GM12878 (cell line): ENCODE measurements around the gene ARHGAP26. TPM values are rescaled to one million over a fixed set of nuclear protein-coding genes. Genes with fewer than 3 reads are reported as not detected.

Experiments
- ATAC-seq: fragments of 200-7000 bp; cut with Tn5 transposase; 3 replicates; pipeline ENCODE4 v1.9.1; 2020; ENCODE audit warnings: mild to moderate bottlenecking, moderate library complexity
- BruUV-seq: library from RNA; stranded (reverse); fragments of 400-500 nt; replicated peaks from 2 replicates; lab custom pipeline; 2021; lab: Mats Ljungman, UMichigan
- CTCF ChIA-PET: fragments of 300-600 bp; sonication (Branson Sonifier 250); formaldehyde crosslinking; extraction: SDS; loops from one replicate; lab custom pipeline; 2021; ENCODE audit warnings: inconsistent platforms; lab: Yijun Ruan, JAX
- POLR2A ChIA-PET: fragments of 350-600 bp; formaldehyde crosslinking; extraction: SDS; loops from one replicate; lab custom pipeline; 2021; ENCODE audit warnings: inconsistent platforms; lab: Charles Lee
- RAD21 ChIA-PET: fragments of 300-600 bp; sonication (Branson Sonifier 250); formaldehyde crosslinking; loops from one replicate; lab custom pipeline; 2023; ENCODE audit warnings: antibody characterized with exemption; ENCODE audit not compliant: unreplicated experiment; lab: Charles Lee
- SMC1A ChIA-PET: fragments of 300-600 bp; sonication (Branson Sonifier 250); formaldehyde crosslinking; loops from one replicate; lab custom pipeline; 2023; ENCODE audit not compliant: unreplicated experiment, uncharacterized antibody; lab: Charles Lee
- DNase-seq: peaks from one replicate; pipeline ENCODE4 v3.0.0-alpha.2; 2011; ENCODE audit warnings: low read depth, low spot score
- FAIRE-seq: peaks from 3 replicates; lab custom pipeline; 2011; peaks lifted over from hg19 to GRCh38; lab: Jason Lieb, UNC
- H2AFZ ChIP-seq: 2 replicates; pipeline ENCODE4 v1.6.0; 2011; ENCODE audit warnings: low read depth, low read length, control low read depth; ENCODE audit not compliant: control insufficient read depth
- H3K27ac ChIP-seq: 2 replicates; pipeline ENCODE4 v1.5.1; 2011; ENCODE audit warnings: control low read depth; ENCODE audit not compliant: control insufficient read depth, insufficient read depth
- H3K27me3 ChIP-seq, 2 experiments: replicated peaks in 1 of 2; 2 replicates each; pipeline versions ENCODE4 v1.6.0 to v1.6.1; 2011; ENCODE audit warnings: low read length in 1 of 2; ENCODE audit not compliant: control insufficient read depth in 2 of 2, insufficient read depth in 2 of 2
- H3K36me3 ChIP-seq, 2 experiments: 2 replicates each; pipeline ENCODE4 v1.5.1; 2011; ENCODE audit warnings: low read length in 1 of 2; ENCODE audit not compliant: control insufficient read depth in 2 of 2, insufficient read depth in 2 of 2
- H3K4me1 ChIP-seq: 2 replicates; pipeline ENCODE4 v1.6.1; 2011; ENCODE audit warnings: mild to moderate bottlenecking, low read length, moderate library complexity, mixed read lengths; ENCODE audit not compliant: control insufficient read depth, insufficient read depth
- H3K4me2 ChIP-seq: 2 replicates; pipeline ENCODE4 v1.6.0; 2011; ENCODE audit warnings: control low read depth; ENCODE audit not compliant: control insufficient read depth, insufficient read depth
- H3K4me3 ChIP-seq: fragments of 200-600 bp; sonication (generic); 2 replicates; pipeline ENCODE4 v1.5.1; 2016
- H3K79me2 ChIP-seq: 2 replicates; pipeline ENCODE4 v1.6.0; 2011; ENCODE audit warnings: low read length; ENCODE audit not compliant: control insufficient read depth, insufficient read depth
- H3K9ac ChIP-seq: 2 replicates; pipeline ENCODE4 v1.8.0; 2011; ENCODE audit warnings: low read length, control low read depth, mixed read lengths; ENCODE audit not compliant: control insufficient read depth, insufficient read depth
- H3K9me3 ChIP-seq: replicated peaks from 3 replicates; pipeline ENCODE4 v1.5.1; 2011; ENCODE audit warnings: mild to moderate bottlenecking, low read length; ENCODE audit not compliant: control insufficient read depth, insufficient read depth
- H4K20me1 ChIP-seq: 2 replicates; pipeline ENCODE4 v1.6.0; 2011; ENCODE audit not compliant: control insufficient read depth, insufficient read depth
- ETV6 ChIP-seq, 2 experiments: fragments of 450-650 bp in 1 of 2; IDR thresholded peaks in 1 of 2; conservative IDR thresholded peaks in 1 of 2; 2 replicates each; pipeline ENCODE4 v1.6.1; 2014; ENCODE audit warnings: antibody characterized with exemption in 1 of 2, borderline replicate concordance in 1 of 2, low read depth in 1 of 2, mild to moderate bottlenecking in 1 of 2, moderate library complexity in 1 of 2
- HDAC6 ChIP-seq: fragments of 200-600 bp; sonication (generic); IDR thresholded peaks from one replicate; pipeline ENCODE4 v1.8.0; 2017; ENCODE audit warnings: antibody characterized with exemption; ENCODE audit not compliant: unreplicated experiment
- HDGF ChIP-seq: fragments of 450-650 bp; IDR thresholded peaks from 2 replicates; pipeline ENCODE4 v1.6.1; 2016; ENCODE audit warnings: antibody characterized with exemption
- HSF1 ChIP-seq: fragments of 150-350 bp; IDR thresholded peaks from 2 replicates; pipeline ENCODE4 v1.6.1; 2014; ENCODE audit warnings: mild to moderate bottlenecking, low read depth, low read length
- JUNB ChIP-seq: IDR thresholded peaks from 2 replicates; pipeline ENCODE4 v1.6.1; 2016; ENCODE audit warnings: antibody characterized with exemption, mild to moderate bottlenecking
- MEF2A ChIP-seq: IDR thresholded peaks from 2 replicates; pipeline ENCODE4 v1.6.1; 2011; ENCODE audit warnings: low read depth, mild to moderate bottlenecking, low read length, moderate library complexity; ENCODE audit not compliant: insufficient read depth
- NFYB ChIP-seq: IDR thresholded peaks from 2 replicates; pipeline ENCODE4 v1.6.1; 2011; ENCODE audit warnings: low read depth, mild to moderate bottlenecking, low read length, improper control_type of control experiment, moderate library complexity; ENCODE audit not compliant: insufficient read depth
- RAD21 ChIP-seq: IDR thresholded peaks from 2 replicates; pipeline ENCODE4 v1.6.1; 2011; ENCODE audit warnings: mild to moderate bottlenecking, low read depth, low read length, moderate library complexity; ENCODE audit not compliant: insufficient read depth
- RELA ChIP-seq: fragments of 450-650 bp; IDR thresholded peaks from 2 replicates; pipeline ENCODE4 v1.8.0; 2014; ENCODE audit warnings: borderline replicate concordance; ENCODE audit not compliant: partially characterized antibody
- REST ChIP-seq: IDR thresholded peaks from 2 replicates; pipeline ENCODE4 v1.6.1; 2012; ENCODE audit warnings: mild to moderate bottlenecking, low read depth, low read length
- ZBTB11 ChIP-seq: fragments of 450-650 bp; formaldehyde crosslinking; IDR thresholded peaks from 2 replicates; pipeline ENCODE4 v1.5.0; 2022; ENCODE audit warnings: mild to moderate bottlenecking, missing genetic modification characterization
- ZNF384 ChIP-seq: IDR thresholded peaks from 2 replicates; pipeline ENCODE4 v1.6.1; 2012; ENCODE audit warnings: low read depth, mild to moderate bottlenecking, low read length, improper control_type of control experiment, borderline replicate concordance
- WGBS: methylation state at CpG from one replicate; pipeline ENCODE4 v1.1.6; 2016; ENCODE audit warnings: low lambda C conversion rate; ENCODE audit not compliant: insufficient replicate concordance, insufficient coverage; ENCODE audit errors: missing lambda C conversion rate; 5-methylcytosine and 5-hydroxymethylcytosine counted together
- in situ Hi-C: fragments of 300-500 bp; cut with MboI; formaldehyde crosslinking; loops from 9 replicates; pipeline ENCODE4 v1.14.3; 2018; ENCODE audit warnings: mixed read lengths
- intact Hi-C: fragments of 100-400 bp; cut with micrococcal nuclease; formaldehyde crosslinking; loops from one replicate; pipeline ENCODE4 v1.14.2; 2022; ENCODE audit not compliant: unreplicated experiment
- polyA plus RNA-seq, 11 experiments: library from polyadenylated mRNA; depleted of rRNA in 4 of 11; unstranded in 6 of 11; stranded (reverse) in 5 of 11; fragments of >200 nt; fragmentation: Nextera tagmentation in 4 of 11; fragmentation: Illumina TruSeq in 1 of 11; extraction: Ambion mirVana in 4 of 11; extraction: Trizol in 1 of 11; gene quantifications; 1 replicate in 1 of 11; 2 replicates in 10 of 11; pipeline versions ENCODE4 v1.2.1 to v1.2.3, GENCODE V29; 2011 to 2016; ENCODE audit warnings: inconsistent platforms in 2 of 11, missing spikeins in 2 of 11, low read depth in 1 of 11
- total RNA-seq, 4 experiments: library from RNA; depleted of rRNA in 3 of 4; stranded (reverse); fragments of >200 nt in 3 of 4; fragmentation: Illumina TruSeq in 1 of 4; extraction: Trizol in 1 of 4; gene quantifications; 2 replicates each; pipeline versions ENCODE4 v1.2.1 to v1.2.3, GENCODE V29; 2013 to 2021
- TF ChIP-seq, protein P1 (sequence below): IDR thresholded peaks from 2 replicates; pipeline ENCODE4 v1.6.1; 2012; ENCODE audit warnings: low read depth, low read length, improper control_type of control experiment

The ARHGAP26 gene
- total and polyA plus RNA-seq, 10 of the 15 experiments (the other 5 are each of a cell fraction or from before 2014, with no cell fraction given) = 9.4 to 41.5 (median 19.3) TPM

GRCh38 chr5:142998316-142999020, 228.3 kb downstream of the ARHGAP26 start:
- Histone ChIP-seq H3K9ac (peak overlapping the region; percentile 11; the same call in 1 of the 2 replicates), H3K36me3 (no peaks in the 10 kb centered on the region), H2AFZ (peak overlapping the region; percentile 69), H4K20me1 (no peaks in the 10 kb centered on the region), H3K9me3 (no peaks in the 10 kb centered on the region; the same call in 2 of the 3 replicates), H3K4me1 (peaks cover 32% of the 10 kb centered on the region), H3K4me2 (peak overlapping the region; percentile 75), H3K27ac (peak overlapping the region; percentile 53), H3K79me2 (no peaks in the 10 kb centered on the region; the same call in 1 of the 2 replicates), H3K4me3 (no peak overlapping the region), H3K27me3 (no peaks in the 10 kb centered on the region)
- 20% methylated on average over 5 of the region's 6 CpGs for WGBS
- ChIA-PET POLR2A (interaction anchor here (0.5 to 1.6 kb wide), 8 partner anchors 11 to 283 kb away, joined by 3 to 7 read pairs (median 4); no protein-coding TSS in a partner anchor), CTCF (interaction anchor here (0.7 to 9.6 kb wide), 23 partner anchors 10 to 970 kb away, joined by 3 to 92 read pairs (median 4); no protein-coding TSS in a partner anchor), RAD21 (interaction anchor here (0.7 to 11.9 kb wide), 27 partner anchors 11 to 1193 kb away, joined by 3 to 129 read pairs (median 5); partner anchors contain the start of gene NR3C1), SMC1A (interaction anchor here (0.6 to 11.6 kb wide), 35 partner anchors 10 to 1192 kb away, joined by 3 to 149 read pairs (median 4); no protein-coding TSS in a partner anchor)
- TSS peak; percentile 77 for BruUV-seq
- intact Hi-C loops = no loop called here
- peak; percentile 62 for DNase-seq
- no peak for FAIRE-seq
- peak; percentile 44 for ATAC-seq
- in situ Hi-C loops = no loop called here
- no peak for TF ChIP-seq JUNB
- 0 out of 2 replicates have a peak, but pooled peaks have one; percentile 17 for TF ChIP-seq HDGF
- TF ChIP-seq RELA = no peak
- no peak for TF ChIP-seq RAD21
- TF ChIP-seq REST = no peak
- no peak for TF ChIP-seq ETV6 (conservative IDR thresholded peaks at IDR 0.05 in 1 of 2, IDR thresholded peaks at IDR 0.05 in 1 of 2; ENCODE audit: borderline replicate concordance in 1 of 2, low read depth in 1 of 2)
- no peak for TF ChIP-seq ZBTB11
- no peak for TF ChIP-seq HSF1
- no peak for TF ChIP-seq NFYB
- TF ChIP-seq, protein P1, sequence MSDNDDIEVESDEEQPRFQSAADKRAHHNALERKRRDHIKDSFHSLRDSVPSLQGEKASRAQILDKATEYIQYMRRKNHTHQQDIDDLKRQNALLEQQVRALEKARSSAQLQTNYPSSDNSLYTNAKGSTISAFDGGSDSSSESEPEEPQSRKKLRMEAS = no peak
- peak; percentile 50; the same call in 1 of the 2 replicates for TF ChIP-seq ZNF384
- TF ChIP-seq HDAC6 = no peak
- TF ChIP-seq MEF2A = no peak
